IPS-20b (cell line): ENCODE measurements around the gene SNX18.

Experiments
- H3K27ac ChIP-seq: one replicate; pipeline ENCODE4 v1.5.1; 2013; ENCODE audit warnings: low read length
- H3K27me3 ChIP-seq: 2 replicates; pipeline ENCODE4 v1.6.1; 2013; ENCODE audit warnings: mild to moderate bottlenecking, low read length, inconsistent platforms; ENCODE audit not compliant: insufficient read depth
- H3K36me3 ChIP-seq: 2 replicates; pipeline ENCODE4 v1.6.1; 2013; ENCODE audit warnings: low read depth, mild to moderate bottlenecking, inconsistent platforms, low read length, moderate library complexity; ENCODE audit not compliant: insufficient read depth
- H3K4me1 ChIP-seq: 2 replicates; pipeline ENCODE4 v1.6.1; 2013; ENCODE audit warnings: mild to moderate bottlenecking, control low read depth, inconsistent platforms, low read length, moderate library complexity; ENCODE audit not compliant: insufficient read depth
- H3K4me3 ChIP-seq: 2 replicates; pipeline ENCODE4 v1.5.1; 2013; ENCODE audit warnings: mild to moderate bottlenecking, low read length, inconsistent platforms
- H3K9ac ChIP-seq: 2 replicates; pipeline ENCODE4 v1.6.1; 2013; ENCODE audit warnings: low read depth, mild to moderate bottlenecking, inconsistent platforms, low read length, moderate library complexity
- H3K9me3 ChIP-seq: 2 replicates; pipeline ENCODE4 v1.6.1; 2013; ENCODE audit warnings: mild to moderate bottlenecking, low read depth, low read length, inconsistent platforms; ENCODE audit not compliant: insufficient read depth

The SNX18 gene

DNA sequence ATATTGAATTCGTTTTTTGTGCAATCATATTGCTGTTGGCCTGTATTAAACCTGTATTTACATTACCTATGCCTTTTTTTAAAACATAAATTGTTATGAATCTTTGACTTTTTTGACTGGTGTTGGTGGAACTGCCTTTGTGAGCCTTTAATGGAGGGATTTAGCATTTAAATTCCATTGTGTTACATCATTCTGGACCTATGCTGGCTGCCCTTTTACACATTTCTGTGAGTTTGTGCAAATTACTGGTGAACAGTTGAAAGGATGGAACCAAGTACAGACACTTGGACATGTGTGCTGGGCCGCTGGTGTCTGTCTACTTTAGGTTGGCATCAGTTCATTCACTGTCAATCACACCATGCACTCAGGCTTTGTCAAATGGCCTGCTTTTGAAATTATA lies 3.4 kb downstream of the SNX18 start:
- Histone ChIP-seq H3K9me3 (no peaks in the 10 kb centered on the region), H3K4me3 (peak overlapping the region; percentile 78), H3K27me3 (peaks cover 22% of the 10 kb centered on the region), H3K27ac (no peak overlapping the region), H3K9ac (peak overlapping the region; percentile 52), H3K4me1 (peaks cover 13% of the 10 kb centered on the region; the same call in 1 of the 2 replicates), H3K36me3 (no peaks in the 10 kb centered on the region)

DNA sequence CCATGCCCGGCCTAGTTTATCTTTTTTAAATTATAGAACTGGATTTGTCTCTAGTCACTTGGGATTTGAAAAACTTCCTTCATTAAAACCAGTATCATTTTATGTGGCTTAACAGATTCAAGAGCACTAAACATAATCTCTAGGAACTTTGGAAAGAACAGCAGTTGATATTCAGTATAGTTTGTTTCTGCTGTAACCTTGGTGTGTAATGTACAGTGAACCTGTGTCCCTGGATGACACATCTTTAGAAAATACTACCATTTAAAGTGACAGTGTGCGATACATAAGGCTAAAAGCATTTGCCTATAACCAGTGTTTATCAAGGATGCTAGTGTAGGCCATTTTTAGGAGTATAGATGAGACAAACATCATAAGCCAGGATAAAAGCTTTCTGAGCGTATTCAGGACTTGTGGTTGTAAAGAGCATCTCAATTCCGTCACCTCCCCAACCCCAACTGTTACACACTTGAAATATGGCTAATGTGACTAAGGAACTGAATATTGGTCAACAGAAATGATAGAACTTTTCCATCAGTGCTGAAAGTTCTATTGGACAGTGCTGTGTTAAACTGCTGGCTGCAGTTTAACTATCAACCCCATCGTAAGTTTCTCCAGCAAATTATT lies 4.4 kb downstream of the SNX18 start:
- Histone ChIP-seq H3K4me1 (peaks cover 12% of the 10 kb centered on the region; the same call in 1 of the 2 replicates), H3K36me3 (no peaks in the 10 kb centered on the region), H3K9me3 (no peaks in the 10 kb centered on the region), H3K27ac (no peak overlapping the region), H3K4me3 (no peak overlapping the region), H3K9ac (no peak overlapping the region), H3K27me3 (peaks cover 18% of the 10 kb centered on the region)

DNA sequence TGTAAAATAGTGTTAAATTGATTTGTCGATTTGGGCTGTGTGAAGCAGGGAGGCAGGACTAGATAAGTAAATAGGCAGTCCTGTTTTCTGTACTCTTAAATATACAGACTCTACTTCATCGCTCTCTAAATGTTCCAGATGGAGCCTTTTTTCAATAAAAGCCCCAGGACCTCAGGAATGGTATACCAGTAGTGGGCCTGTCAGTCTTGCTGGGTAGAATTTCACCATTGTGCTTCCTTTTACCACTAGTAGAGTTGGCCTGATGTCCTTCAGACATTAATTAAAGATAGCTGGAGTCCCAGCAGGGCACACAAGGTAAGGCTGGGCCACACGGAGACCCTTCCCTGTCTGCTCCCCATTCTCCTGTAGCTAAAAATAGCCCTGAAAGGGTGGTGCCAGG lies 6.0 kb downstream of the SNX18 start:
- H3K4me1 ChIP-seq = peaks cover 11% of the 10 kb centered on the region
- H3K36me3 ChIP-seq = no peaks in the 10 kb centered on the region
- H3K9ac ChIP-seq = no peak overlapping the region; the same call in 1 of the 2 replicates
- peaks cover 12% of the 10 kb centered on the region for H3K27me3 ChIP-seq
- no peak overlapping the region for H3K27ac ChIP-seq
- no peaks in the 10 kb centered on the region for H3K9me3 ChIP-seq
- H3K4me3 ChIP-seq = no peak overlapping the region

DNA sequence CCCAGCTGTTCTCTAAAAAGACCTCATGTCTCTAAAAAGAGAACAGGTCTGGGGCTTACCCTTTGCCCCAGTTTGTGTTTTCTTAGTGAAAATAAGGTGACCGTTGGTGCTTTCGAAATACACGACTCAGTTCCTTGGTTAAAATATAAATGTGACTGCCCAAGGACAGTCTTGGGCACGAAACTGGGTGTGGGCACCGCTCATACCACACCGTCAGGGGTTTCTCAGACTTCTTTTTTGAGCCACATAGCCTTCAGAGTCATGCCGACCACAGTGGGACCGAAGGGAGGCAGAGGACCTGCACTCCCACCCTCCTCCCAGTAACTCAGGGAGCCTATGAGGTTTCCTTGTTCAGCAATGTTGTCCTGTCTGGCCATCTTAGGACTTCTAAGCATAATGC lies 6.5 kb downstream of the SNX18 start:
- H3K4me1 ChIP-seq = peaks cover 11% of the 10 kb centered on the region
- H3K27ac ChIP-seq = no peak overlapping the region
- no peaks in the 10 kb centered on the region for H3K36me3 ChIP-seq
- H3K9me3 ChIP-seq = no peaks in the 10 kb centered on the region
- H3K9ac ChIP-seq = no peak overlapping the region
- peaks cover 6% of the 10 kb centered on the region for H3K27me3 ChIP-seq
- no peak overlapping the region for H3K4me3 ChIP-seq

DNA sequence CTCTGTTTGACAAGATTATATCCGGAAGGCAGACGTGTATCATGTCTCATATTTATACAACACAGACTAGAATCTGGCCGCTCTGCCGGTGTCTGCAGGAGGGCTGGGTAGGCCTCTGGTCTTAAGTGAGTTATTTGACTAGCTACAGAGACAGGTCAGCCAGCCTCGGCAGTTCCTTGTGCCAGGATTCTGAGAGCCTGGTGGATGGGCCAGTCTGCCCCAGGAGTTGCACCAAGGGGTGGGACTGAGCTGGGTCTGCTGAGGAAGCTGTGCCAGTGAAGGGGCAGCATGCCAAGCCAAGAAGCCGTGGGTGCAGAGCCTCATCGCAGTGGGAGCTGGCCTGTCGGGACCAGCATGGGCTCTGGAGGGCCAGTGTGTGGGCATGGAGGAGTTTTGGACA lies 7.1 kb downstream of the SNX18 start:
- Histone ChIP-seq H3K27me3 (no peaks in the 10 kb centered on the region; the same call in 1 of the 2 replicates), H3K27ac (no peak overlapping the region), H3K9me3 (no peaks in the 10 kb centered on the region), H3K9ac (no peak overlapping the region), H3K36me3 (no peaks in the 10 kb centered on the region), H3K4me1 (peaks cover 11% of the 10 kb centered on the region), H3K4me3 (no peak overlapping the region)

DNA sequence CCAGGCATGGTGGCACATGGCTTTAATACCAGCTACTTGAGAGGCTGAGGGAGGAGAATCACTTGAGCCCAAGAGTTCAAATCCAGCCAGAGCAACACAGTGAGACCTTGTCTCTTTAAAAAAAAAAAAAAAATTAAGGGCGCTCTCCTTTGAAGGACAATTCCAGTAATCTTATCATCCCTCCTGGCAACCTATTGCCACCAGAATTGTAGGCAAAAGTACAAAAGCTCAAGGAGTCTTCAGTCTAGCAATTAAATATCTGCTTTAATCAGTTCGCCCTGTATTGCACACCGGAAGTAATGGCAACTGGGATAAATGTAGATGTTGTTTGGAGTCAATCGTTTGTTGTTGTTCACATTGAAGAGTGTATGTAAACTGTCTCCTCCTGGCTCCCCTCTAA lies 7.7 kb downstream of the SNX18 start:
- H3K27me3 ChIP-seq = no peaks in the 10 kb centered on the region
- H3K27ac ChIP-seq = no peak overlapping the region
- H3K9me3 ChIP-seq = no peaks in the 10 kb centered on the region
- no peak overlapping the region for H3K9ac ChIP-seq
- no peaks in the 10 kb centered on the region for H3K36me3 ChIP-seq
- peaks cover 11% of the 10 kb centered on the region for H3K4me1 ChIP-seq
- no peak overlapping the region for H3K4me3 ChIP-seq

DNA sequence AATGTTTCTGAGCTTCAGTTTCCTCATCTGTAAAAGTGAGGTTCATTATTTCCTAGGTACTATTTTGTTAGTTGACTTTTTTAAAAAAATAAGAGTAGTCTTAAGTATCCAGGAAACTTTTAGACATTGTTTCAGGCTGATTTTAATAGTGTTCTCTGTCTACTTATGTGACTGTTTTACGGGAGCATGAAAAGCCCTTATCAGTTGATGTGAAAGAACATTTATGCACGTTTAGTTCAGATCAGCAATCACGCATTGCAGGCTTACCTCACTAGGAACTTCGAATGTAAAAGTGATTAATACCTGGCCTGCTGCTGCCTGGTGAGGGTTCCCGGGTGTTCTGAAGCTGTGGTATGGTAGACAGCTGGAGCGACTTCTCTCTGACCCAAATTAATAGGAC lies 8.1 kb downstream of the SNX18 start:
- Histone ChIP-seq H3K27me3 (no peaks in the 10 kb centered on the region), H3K27ac (no peak overlapping the region), H3K9ac (no peak overlapping the region), H3K9me3 (no peaks in the 10 kb centered on the region), H3K4me3 (no peak overlapping the region), H3K36me3 (no peaks in the 10 kb centered on the region), H3K4me1 (peaks cover 10% of the 10 kb centered on the region)

DNA sequence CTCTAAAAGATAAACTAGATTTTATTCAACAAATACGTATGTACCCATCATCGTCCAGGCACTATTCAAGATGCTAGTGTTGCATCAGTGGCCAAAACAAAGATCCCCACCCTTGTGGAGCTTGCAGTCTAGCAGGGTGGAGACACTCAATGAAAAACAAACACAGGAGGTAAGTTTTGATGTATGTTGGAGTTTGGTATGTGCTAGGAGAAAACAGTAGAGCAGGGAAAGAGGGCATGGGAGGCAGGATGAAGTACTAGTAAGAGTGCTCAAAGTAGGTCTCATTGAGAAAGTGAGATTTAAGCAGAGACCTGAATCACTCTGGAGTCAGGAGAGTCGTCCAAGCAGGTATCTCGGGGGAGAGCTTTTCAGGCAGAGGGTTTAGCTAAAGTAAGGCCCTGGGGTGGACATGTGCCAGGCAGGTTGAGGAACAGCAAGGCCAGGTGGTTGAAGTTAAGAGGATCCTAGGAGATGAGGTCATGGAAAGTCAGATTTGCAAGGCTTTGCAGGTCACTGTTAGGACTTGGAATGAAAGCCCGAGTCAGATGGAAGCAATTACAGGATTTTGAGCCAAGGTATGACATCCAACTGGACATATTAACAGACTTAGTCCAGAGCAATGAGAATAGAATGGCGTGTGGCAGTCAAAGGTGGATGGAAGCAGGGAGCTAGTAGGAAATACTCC lies 9.2 kb downstream of the SNX18 start:
- H3K9ac ChIP-seq = no peak overlapping the region
- no peaks in the 10 kb centered on the region for H3K36me3 ChIP-seq
- no peak overlapping the region for H3K4me3 ChIP-seq
- H3K27me3 ChIP-seq = no peaks in the 10 kb centered on the region
- H3K27ac ChIP-seq = no peak overlapping the region
- H3K4me1 ChIP-seq = peaks cover 5% of the 10 kb centered on the region
- no peaks in the 10 kb centered on the region for H3K9me3 ChIP-seq

DNA sequence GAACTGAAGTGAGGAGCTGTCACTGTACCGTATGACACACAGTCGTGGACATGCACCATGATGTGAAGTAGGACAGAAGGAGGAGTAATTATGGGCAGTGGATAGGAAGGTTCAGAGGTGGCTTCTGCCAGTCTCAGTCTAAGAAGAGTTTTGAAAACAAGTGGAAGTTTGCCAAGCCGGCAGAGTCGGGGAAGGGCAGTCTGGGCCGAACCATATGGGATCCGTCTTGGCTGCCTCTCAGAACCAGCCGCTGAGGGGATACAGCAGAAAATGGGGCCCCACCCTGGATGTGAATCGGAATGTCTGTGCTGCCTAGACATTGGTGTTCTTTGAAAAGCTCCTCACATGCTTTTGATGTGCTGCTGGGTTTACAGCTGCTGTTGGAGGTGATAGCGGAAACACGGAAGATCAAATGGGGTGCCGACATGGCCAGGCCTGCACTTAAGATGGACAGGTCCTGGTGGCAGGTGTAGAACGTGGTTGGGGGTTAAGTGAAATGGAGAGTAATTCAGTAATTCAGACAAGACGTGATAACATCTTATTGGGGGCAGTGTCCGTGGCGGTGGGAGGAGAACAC lies 11.2 kb downstream of the SNX18 start:
- Histone ChIP-seq H3K27me3 (no peaks in the 10 kb centered on the region), H3K9me3 (no peaks in the 10 kb centered on the region), H3K4me1 (peaks cover 7% of the 10 kb centered on the region), H3K4me3 (no peak overlapping the region), H3K9ac (no peak overlapping the region), H3K27ac (no peak overlapping the region), H3K36me3 (no peaks in the 10 kb centered on the region)

DNA sequence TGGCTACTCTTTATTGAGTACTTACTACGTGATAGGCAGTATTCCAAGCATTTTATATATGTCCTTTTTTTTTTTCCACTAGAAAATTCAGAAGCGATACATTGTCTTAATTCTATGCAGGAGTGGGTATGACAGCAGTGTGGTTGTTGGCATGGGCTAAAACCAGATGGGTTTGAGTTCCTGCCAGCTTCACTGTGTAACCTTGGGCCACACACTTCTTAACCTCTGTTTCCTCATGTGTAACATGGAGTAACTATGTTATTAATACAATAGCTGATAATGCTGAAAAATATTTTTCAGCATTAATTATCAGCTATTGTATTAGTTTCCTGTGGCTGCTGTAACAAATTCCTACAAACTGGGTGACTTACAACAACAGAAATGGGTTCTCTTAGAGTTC lies 12.0 kb downstream of the SNX18 start:
- peaks cover 13% of the 10 kb centered on the region for H3K4me1 ChIP-seq
- H3K27ac ChIP-seq = no peak overlapping the region
- no peaks in the 10 kb centered on the region for H3K9me3 ChIP-seq
- H3K27me3 ChIP-seq = no peaks in the 10 kb centered on the region
- H3K9ac ChIP-seq = no peak overlapping the region
- no peak overlapping the region for H3K4me3 ChIP-seq
- H3K36me3 ChIP-seq = no peaks in the 10 kb centered on the region

DNA sequence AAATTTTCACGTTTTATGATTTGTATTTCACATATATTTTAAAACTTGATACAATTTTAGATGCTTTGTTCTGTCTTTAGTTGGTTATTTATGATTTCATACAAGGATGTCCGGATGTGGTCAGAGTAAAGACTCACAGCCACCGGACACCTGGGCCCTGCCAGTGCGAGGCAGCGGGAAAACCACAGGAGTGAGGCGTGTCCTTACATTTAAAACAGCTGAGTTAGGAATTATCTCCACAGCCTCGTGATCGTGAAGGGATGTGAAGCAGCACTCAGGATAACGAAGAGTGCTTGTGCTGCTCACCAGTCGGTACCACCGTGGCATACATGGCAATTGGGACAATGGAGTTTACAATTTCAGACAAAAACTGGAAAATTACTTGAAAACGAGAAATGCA lies 14.0 kb downstream of the SNX18 start:
- H3K27ac ChIP-seq = no peak overlapping the region
- no peak overlapping the region for H3K4me3 ChIP-seq
- H3K4me1 ChIP-seq = peaks cover 13% of the 10 kb centered on the region

More for the DNA sequence above, 14.0 kb downstream of the SNX18 start:
- Histone ChIP-seq H3K36me3 (no peaks in the 10 kb centered on the region), H3K9me3 (no peaks in the 10 kb centered on the region), H3K27me3 (no peaks in the 10 kb centered on the region), H3K9ac (no peak overlapping the region)
